GM12878 (cell line): ENCODE measurements around the gene ITGAL. TPM values are rescaled to one million over a fixed set of nuclear protein-coding genes. Genes with fewer than 3 reads are reported as not detected.

Source experiments
- ATAC-seq: fragments of 200-7000 bp; cut with Tn5 transposase; 3 replicates; pipeline ENCODE4 v1.9.1; 2020; ENCODE audit warnings: mild to moderate bottlenecking, moderate library complexity
- BruUV-seq: library from RNA; stranded (reverse); fragments of 400-500 nt; replicated peaks from 2 replicates; lab custom pipeline; 2021; lab: Mats Ljungman, UMichigan
- CTCF ChIA-PET: fragments of 300-600 bp; sonication (Branson Sonifier 250); formaldehyde crosslinking; extraction: SDS; loops from one replicate; lab custom pipeline; 2021; ENCODE audit warnings: inconsistent platforms; lab: Yijun Ruan, JAX
- POLR2A ChIA-PET: fragments of 350-600 bp; formaldehyde crosslinking; extraction: SDS; loops from one replicate; lab custom pipeline; 2021; ENCODE audit warnings: inconsistent platforms; lab: Charles Lee
- RAD21 ChIA-PET: fragments of 300-600 bp; sonication (Branson Sonifier 250); formaldehyde crosslinking; loops from one replicate; lab custom pipeline; 2023; ENCODE audit warnings: antibody characterized with exemption; ENCODE audit not compliant: unreplicated experiment; lab: Charles Lee
- SMC1A ChIA-PET: fragments of 300-600 bp; sonication (Branson Sonifier 250); formaldehyde crosslinking; loops from one replicate; lab custom pipeline; 2023; ENCODE audit not compliant: unreplicated experiment, uncharacterized antibody; lab: Charles Lee
- DNase-seq: peaks from one replicate; pipeline ENCODE4 v3.0.0-alpha.2; 2011; ENCODE audit warnings: low read depth, low spot score
- FAIRE-seq: peaks from 3 replicates; lab custom pipeline; 2011; peaks lifted over from hg19 to GRCh38; lab: Jason Lieb, UNC
- H2AFZ ChIP-seq: 2 replicates; pipeline ENCODE4 v1.6.0; 2011; ENCODE audit warnings: low read depth, low read length, control low read depth; ENCODE audit not compliant: control insufficient read depth
- H3K27ac ChIP-seq: 2 replicates; pipeline ENCODE4 v1.5.1; 2011; ENCODE audit warnings: control low read depth; ENCODE audit not compliant: control insufficient read depth, insufficient read depth
- H3K27me3 ChIP-seq, 2 experiments: replicated peaks in 1 of 2; 2 replicates each; pipeline versions ENCODE4 v1.6.0 to v1.6.1; 2011; ENCODE audit warnings: low read length in 1 of 2; ENCODE audit not compliant: control insufficient read depth in 2 of 2, insufficient read depth in 2 of 2
- H3K36me3 ChIP-seq, 2 experiments: 2 replicates each; pipeline ENCODE4 v1.5.1; 2011; ENCODE audit warnings: low read length in 1 of 2; ENCODE audit not compliant: control insufficient read depth in 2 of 2, insufficient read depth in 2 of 2
- H3K4me1 ChIP-seq: 2 replicates; pipeline ENCODE4 v1.6.1; 2011; ENCODE audit warnings: mild to moderate bottlenecking, low read length, moderate library complexity, mixed read lengths; ENCODE audit not compliant: control insufficient read depth, insufficient read depth
- H3K4me2 ChIP-seq: 2 replicates; pipeline ENCODE4 v1.6.0; 2011; ENCODE audit warnings: control low read depth; ENCODE audit not compliant: control insufficient read depth, insufficient read depth
- H3K4me3 ChIP-seq: fragments of 200-600 bp; sonication (generic); 2 replicates; pipeline ENCODE4 v1.5.1; 2016
- H3K79me2 ChIP-seq: 2 replicates; pipeline ENCODE4 v1.6.0; 2011; ENCODE audit warnings: low read length; ENCODE audit not compliant: control insufficient read depth, insufficient read depth
- H3K9ac ChIP-seq: 2 replicates; pipeline ENCODE4 v1.8.0; 2011; ENCODE audit warnings: low read length, control low read depth, mixed read lengths; ENCODE audit not compliant: control insufficient read depth, insufficient read depth
- H3K9me3 ChIP-seq: replicated peaks from 3 replicates; pipeline ENCODE4 v1.5.1; 2011; ENCODE audit warnings: mild to moderate bottlenecking, low read length; ENCODE audit not compliant: control insufficient read depth, insufficient read depth
- H4K20me1 ChIP-seq: 2 replicates; pipeline ENCODE4 v1.6.0; 2011; ENCODE audit not compliant: control insufficient read depth, insufficient read depth
- ATF7 ChIP-seq: fragments of 450-650 bp; IDR thresholded peaks from 2 replicates; pipeline ENCODE4 v1.6.1; 2016; ENCODE audit warnings: low read depth, mild to moderate bottlenecking
- CHD2 ChIP-seq: IDR thresholded peaks from 2 replicates; pipeline ENCODE4 v1.6.1; 2011; ENCODE audit warnings: low read depth, low read length, improper control_type of control experiment, borderline replicate concordance
- EZH2 ChIP-seq: IDR thresholded peaks from 2 replicates; pipeline ENCODE4 v1.6.1; 2012; ENCODE audit warnings: low read depth, mild to moderate bottlenecking, control low read depth, inconsistent platforms, low read length, borderline replicate concordance; ENCODE audit not compliant: control insufficient read depth
- NFYA ChIP-seq: IDR thresholded peaks from 2 replicates; pipeline ENCODE4 v1.6.1; 2011; ENCODE audit warnings: low read depth, mild to moderate bottlenecking, low read length, improper control_type of control experiment, borderline replicate concordance
- PML ChIP-seq: IDR thresholded peaks from 2 replicates; pipeline ENCODE4 v1.6.1; 2012; ENCODE audit warnings: low read length, inconsistent platforms
- SMAD5 ChIP-seq: IDR thresholded peaks from 2 replicates; pipeline ENCODE4 v1.6.1; 2016; ENCODE audit warnings: antibody characterized with exemption, low read depth
- TCF7 ChIP-seq: IDR thresholded peaks from 2 replicates; pipeline ENCODE4 v1.6.1; 2014; ENCODE audit warnings: antibody characterized with exemption, borderline replicate concordance
- ZBTB11 ChIP-seq: fragments of 450-650 bp; formaldehyde crosslinking; IDR thresholded peaks from 2 replicates; pipeline ENCODE4 v1.5.0; 2022; ENCODE audit warnings: mild to moderate bottlenecking, missing genetic modification characterization
- ZNF274 ChIP-seq: IDR thresholded peaks from one replicate; pipeline ENCODE4 v1.8.0; 2011; ENCODE audit not compliant: insufficient read length, insufficient read depth
- ZNF384 ChIP-seq: IDR thresholded peaks from 2 replicates; pipeline ENCODE4 v1.6.1; 2012; ENCODE audit warnings: low read depth, mild to moderate bottlenecking, low read length, improper control_type of control experiment, borderline replicate concordance
- WGBS: methylation state at CpG from one replicate; pipeline ENCODE4 v1.1.6; 2016; ENCODE audit warnings: low lambda C conversion rate; ENCODE audit not compliant: insufficient replicate concordance, insufficient coverage; ENCODE audit errors: missing lambda C conversion rate; 5-methylcytosine and 5-hydroxymethylcytosine counted together
- in situ Hi-C: fragments of 300-500 bp; cut with MboI; formaldehyde crosslinking; loops from 9 replicates; pipeline ENCODE4 v1.14.3; 2018; ENCODE audit warnings: mixed read lengths
- intact Hi-C: fragments of 100-400 bp; cut with micrococcal nuclease; formaldehyde crosslinking; loops from one replicate; pipeline ENCODE4 v1.14.2; 2022; ENCODE audit not compliant: unreplicated experiment
- polyA plus RNA-seq, 11 experiments: library from polyadenylated mRNA; depleted of rRNA in 4 of 11; unstranded in 6 of 11; stranded (reverse) in 5 of 11; fragments of >200 nt; fragmentation: Nextera tagmentation in 4 of 11; fragmentation: Illumina TruSeq in 1 of 11; extraction: Ambion mirVana in 4 of 11; extraction: Trizol in 1 of 11; gene quantifications; 1 replicate in 1 of 11; 2 replicates in 10 of 11; pipeline versions ENCODE4 v1.2.1 to v1.2.3, GENCODE V29; 2011 to 2016; ENCODE audit warnings: inconsistent platforms in 2 of 11, missing spikeins in 2 of 11, low read depth in 1 of 11
- total RNA-seq, 4 experiments: library from RNA; depleted of rRNA in 3 of 4; stranded (reverse); fragments of >200 nt in 3 of 4; fragmentation: Illumina TruSeq in 1 of 4; extraction: Trizol in 1 of 4; gene quantifications; 2 replicates each; pipeline versions ENCODE4 v1.2.1 to v1.2.3, GENCODE V29; 2013 to 2021
- TF ChIP-seq, protein P1 (sequence below): IDR thresholded peaks from 2 replicates; pipeline ENCODE4 v1.6.1; 2012; ENCODE audit warnings: mild to moderate bottlenecking, low read depth, low read length

ITGAL gene
- total and polyA plus RNA-seq, 10 of the 15 experiments (the other 5 are each of a cell fraction or from before 2014, with no cell fraction given) = 10.7 to 170 (median 96.9) TPM

GRCh38 chr16:30533748-30534367 is 61.3 kb downstream of the ITGAL start (continued):
- TF ChIP-seq CHD2 (no peak), EZH2 (no peak), SMAD5 (no peak), ATF7 (no peak), TCF7 (no peak)

DNA sequence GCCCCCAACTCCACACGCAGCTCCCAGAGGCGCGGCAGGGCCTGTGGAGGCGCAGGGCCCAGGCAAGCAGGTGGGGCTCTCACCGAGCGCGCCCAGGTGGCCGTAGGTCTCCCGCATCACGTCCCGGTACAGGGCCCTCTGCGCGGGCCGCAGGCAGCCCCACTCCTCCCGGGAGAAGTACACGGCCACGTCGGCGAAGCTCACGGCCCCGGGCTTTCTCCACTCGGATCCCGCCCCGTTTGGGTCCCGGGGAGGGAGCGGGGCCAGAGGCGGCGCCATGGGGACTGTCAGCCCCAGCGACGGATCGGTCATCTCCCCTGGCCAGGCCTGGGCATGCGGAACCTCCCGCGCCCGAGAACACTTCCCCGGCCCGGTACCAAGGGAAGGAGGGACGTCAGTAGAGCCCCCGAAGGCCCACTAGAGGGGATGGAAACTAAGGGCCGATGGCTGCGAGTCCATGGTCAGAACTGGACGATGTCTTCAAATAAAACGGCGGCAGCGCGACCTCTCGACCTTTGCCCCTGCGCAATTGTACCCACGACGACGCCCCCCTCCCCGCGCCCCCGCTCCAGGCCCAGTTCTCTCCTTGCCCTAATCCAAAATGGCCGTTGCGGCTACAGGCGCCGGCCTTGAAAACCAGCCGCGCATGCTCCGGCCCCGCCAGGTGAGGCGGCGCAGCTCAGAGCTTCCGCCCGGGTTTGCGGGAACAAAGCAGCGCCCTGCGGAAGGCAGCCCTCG is 62.0 kb downstream of the ITGAL start, which contains the start of gene ZNF747:
Gene ZNF747 (minus strand): TSS at position 491 of the 738 bp plus-strand sequence. CDS start 179 bp downstream, at position 312.
- Histone ChIP-seq H3K4me2 (peak within 1 kb of the TSS; percentile 87), H3K9me3 (no peaks in the 10 kb centered on the region), H3K79me2 (peaks cover 27% of the 10 kb centered on the region), H3K4me1 (no peaks in the 10 kb centered on the region), H3K4me3 (peak within 1 kb of the TSS; percentile 90), H3K27ac (peak within 1 kb of the TSS; percentile 85), H4K20me1 (no peaks in the 10 kb centered on the region), H3K9ac (peak within 1 kb of the TSS; percentile 96), H3K36me3 (peaks cover 2 to 3% of the 10 kb centered on the region in 2 experiments; a peak in 1 of 4 replicates), H3K27me3 (no peaks in the 10 kb centered on the region), H2AFZ (peak within 1 kb of the TSS; percentile 86)
- CTCF ChIA-PET = interaction anchor here (0.5 to 4.7 kb wide), 28 partner anchors 7 to 163 kb away, joined by 3 to 81 read pairs (median 8); partner anchors contain the start of genes DCTPP1, ITGAL, PRR14 and SEPHS2
- in situ Hi-C loops = no loop called here
- ATAC-seq = peak; percentile 89
- SMC1A ChIA-PET = interaction anchor here (0.7 to 4.7 kb wide), 24 partner anchors 9 to 383 kb away, joined by 3 to 47 read pairs (median 7); partner anchors contain the start of genes DCTPP1, FBRS, ITGAL and ZNF764
- intact Hi-C loops = loop anchor here (1.0 to 5.0 kb wide), 5 partner anchors 24 to 104 kb away; partner anchors contain the start of genes DCTPP1, SEPHS2, ZNF764 and ZNF785
- TSS peak; percentile 79 for BruUV-seq
- FAIRE-seq = no peak
- WGBS = 2% methylated on average over 68 of the region's 70 CpGs
- RAD21 ChIA-PET = interaction anchor here (0.6 to 5.2 kb wide), 25 partner anchors 7 to 561 kb away, joined by 3 to 129 read pairs (median 8); partner anchors contain the start of genes DCTPP1, TAOK2, ZNF48 and ZNF764
- DNase-seq = peak; percentile 51
- POLR2A ChIA-PET = interaction anchor here (0.5 to 5.2 kb wide), 22 partner anchors 10 to 124 kb away, joined by 3 to 109 read pairs (median 5); partner anchors contain the start of genes DCTPP1, FBRS, ITGAL and SEPHS2
- TF ChIP-seq ZNF384 (no peak), PML (no peak), ZNF274 (no peak), NFYA (no peak), ZBTB11 (peak; percentile 80)
- TF ChIP-seq, protein P1, sequence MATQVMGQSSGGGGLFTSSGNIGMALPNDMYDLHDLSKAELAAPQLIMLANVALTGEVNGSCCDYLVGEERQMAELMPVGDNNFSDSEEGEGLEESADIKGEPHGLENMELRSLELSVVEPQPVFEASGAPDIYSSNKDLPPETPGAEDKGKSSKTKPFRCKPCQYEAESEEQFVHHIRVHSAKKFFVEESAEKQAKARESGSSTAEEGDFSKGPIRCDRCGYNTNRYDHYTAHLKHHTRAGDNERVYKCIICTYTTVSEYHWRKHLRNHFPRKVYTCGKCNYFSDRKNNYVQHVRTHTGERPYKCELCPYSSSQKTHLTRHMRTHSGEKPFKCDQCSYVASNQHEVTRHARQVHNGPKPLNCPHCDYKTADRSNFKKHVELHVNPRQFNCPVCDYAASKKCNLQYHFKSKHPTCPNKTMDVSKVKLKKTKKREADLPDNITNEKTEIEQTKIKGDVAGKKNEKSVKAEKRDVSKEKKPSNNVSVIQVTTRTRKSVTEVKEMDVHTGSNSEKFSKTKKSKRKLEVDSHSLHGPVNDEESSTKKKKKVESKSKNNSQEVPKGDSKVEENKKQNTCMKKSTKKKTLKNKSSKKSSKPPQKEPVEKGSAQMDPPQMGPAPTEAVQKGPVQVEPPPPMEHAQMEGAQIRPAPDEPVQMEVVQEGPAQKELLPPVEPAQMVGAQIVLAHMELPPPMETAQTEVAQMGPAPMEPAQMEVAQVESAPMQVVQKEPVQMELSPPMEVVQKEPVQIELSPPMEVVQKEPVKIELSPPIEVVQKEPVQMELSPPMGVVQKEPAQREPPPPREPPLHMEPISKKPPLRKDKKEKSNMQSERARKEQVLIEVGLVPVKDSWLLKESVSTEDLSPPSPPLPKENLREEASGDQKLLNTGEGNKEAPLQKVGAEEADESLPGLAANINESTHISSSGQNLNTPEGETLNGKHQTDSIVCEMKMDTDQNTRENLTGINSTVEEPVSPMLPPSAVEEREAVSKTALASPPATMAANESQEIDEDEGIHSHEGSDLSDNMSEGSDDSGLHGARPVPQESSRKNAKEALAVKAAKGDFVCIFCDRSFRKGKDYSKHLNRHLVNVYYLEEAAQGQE = no peak
